Peyer's patch (tissue), 4 donors: Measurements from ENCODE around the gene CALR. TPM values are rescaled to one million over a fixed set of nuclear protein-coding genes. Genes with fewer than 3 reads are reported as not detected.

ENCODE experiments used
- DNase-seq, 3 donors: peaks; one replicate each; pipeline ENCODE4 v3.0.0-alpha.2; 2017 to 2019
- H3K27ac ChIP-seq, 4 donors: fragments of 200-600 bp; sonication (generic); one replicate each; pipeline ENCODE4 v1.5.1; 2016 to 2019
- H3K27me3 ChIP-seq, 2 donors: fragments of 200-600 bp; sonication (generic); one replicate each; pipeline ENCODE4 v1.5.1; 2019
- H3K36me3 ChIP-seq, 3 donors: fragments of 200-600 bp; sonication (generic); one replicate each; pipeline ENCODE4 v1.5.1; 2016 to 2019
- H3K4me1 ChIP-seq, 4 donors: fragments of 200-600 bp; sonication (generic); one replicate each; pipeline ENCODE4 v1.5.1; 2016 to 2019
- H3K4me3 ChIP-seq, 4 donors: fragments of 200-600 bp; sonication (generic); 1 replicate in 3 of 4; 2 replicates in 1 of 4; pipeline ENCODE4 v1.5.1; 2016 to 2019; ENCODE audit warnings: mild to moderate bottlenecking in 1 of 4
- H3K9me3 ChIP-seq, 4 donors: fragments of 200-600 bp; sonication (generic); one replicate each; pipeline ENCODE4 v1.5.1; 2016 to 2019; ENCODE audit warnings: mild to moderate bottlenecking in 1 of 4
- CTCF ChIP-seq, 6 experiments: fragments of 450-650 bp in 4 of 6; fragments of 200-600 bp in 2 of 6; sonication (generic) in 1 of 6; IDR thresholded peaks; one replicate each; pipeline ENCODE4 v1.5.1; 2017 to 2019; ENCODE audit warnings: antibody characterized with exemption in 6 of 6, mild to moderate bottlenecking in 3 of 6, moderate library complexity in 1 of 6
- POLR2A ChIP-seq, 2 donors: fragments of 450-650 bp; IDR thresholded peaks; one replicate each; pipeline ENCODE4 v1.5.1; 2017; ENCODE audit warnings: antibody characterized with exemption in 2 of 2, mild to moderate bottlenecking in 2 of 2, moderate library complexity in 2 of 2
- small RNA-seq, 2 donors: library from RNA; depleted of rRNA; stranded (forward); fragments of <200 nt; gene quantifications; one replicate each; pipeline ENCODE3, GENCODE V24; 2016
- total RNA-seq, 4 donors: library from RNA; depleted of rRNA; stranded (reverse); fragments of >200 nt; gene quantifications; one replicate each; pipeline ENCODE4 v1.1.0, GENCODE V29; 2016

CALR gene
- total RNA-seq, 4 donors from 2014 or later = 253 to 369 (median 359) TPM

- no peaks in the 10 kb centered on the region for H3K9me3 ChIP-seq
- H3K4me3 ChIP-seq = no peak overlapping the region
- H3K27me3 ChIP-seq = no peaks in the 10 kb centered on the region
- TF ChIP-seq CTCF (IDR thresholded peaks at IDR 0.05) (no peak), POLR2A (IDR thresholded peaks at IDR 0.05) (no peak)
- no peaks in the 10 kb centered on the region for H3K36me3 ChIP-seq
- H3K4me1 ChIP-seq = peaks cover 8 to 29% (median 15%) of the 10 kb centered on the region in 4 donors
- peak in 1 of 3 donors; percentile 43 for DNase-seq
- no peak overlapping the region for H3K27ac ChIP-seq
Observed at GRCh38 chr19:12987781-12988180, 49.4 kb downstream of the CALR start.

GRCh38 chr19:12990431-12990830 lies 52.0 kb downstream of the CALR start:
- no peak overlapping the region for H3K27ac ChIP-seq
- H3K36me3 ChIP-seq = no peaks in the 10 kb centered on the region
- H3K27me3 ChIP-seq = no peaks in the 10 kb centered on the region
- TF ChIP-seq POLR2A (IDR thresholded peaks at IDR 0.05) = no peak
- no peak for TF ChIP-seq CTCF (IDR thresholded peaks at IDR 0.05)
- H3K9me3 ChIP-seq = no peaks in the 10 kb centered on the region
- no peak overlapping the region for H3K4me3 ChIP-seq
- H3K4me1 ChIP-seq = peaks cover 0 to 11% (median 4%) of the 10 kb centered on the region in 4 donors
- no peak for DNase-seq

- no peak for DNase-seq
- peaks cover 0 to 7% (median 3%) of the 10 kb centered on the region in 4 donors for H3K4me1 ChIP-seq
- H3K36me3 ChIP-seq = no peaks in the 10 kb centered on the region
- no peak overlapping the region for H3K4me3 ChIP-seq
- no peak overlapping the region for H3K27ac ChIP-seq
- H3K27me3 ChIP-seq = no peaks in the 10 kb centered on the region
- TF ChIP-seq CTCF (IDR thresholded peaks at IDR 0.05) = no peak
- TF ChIP-seq POLR2A (IDR thresholded peaks at IDR 0.05) = no peak
- H3K9me3 ChIP-seq = no peaks in the 10 kb centered on the region
Observed at GRCh38 chr19:12990853-12991252, 52.4 kb downstream of the CALR start.

- Histone ChIP-seq H3K4me1 (peaks cover 0 to 4% (median 2%) of the 10 kb centered on the region in 4 donors), H3K9me3 (no peaks in the 10 kb centered on the region), H3K36me3 (no peaks in the 10 kb centered on the region), H3K27me3 (no peaks in the 10 kb centered on the region), H3K27ac (no peak overlapping the region), H3K4me3 (no peak overlapping the region)
- no peak for TF ChIP-seq POLR2A (IDR thresholded peaks at IDR 0.05)
- DNase-seq = peak in 1 of 3 donors; percentile 47
Observed at GRCh38 chr19:12991296-12991695, 52.9 kb downstream of the CALR start.

- Histone ChIP-seq H3K27me3 (no peaks in the 10 kb centered on the region), H3K4me3 (no peak overlapping the region), H3K27ac (no peak overlapping the region), H3K4me1 (peaks cover 0 to 14% (median 3%) of the 10 kb centered on the region in 4 donors), H3K36me3 (no peaks in the 10 kb centered on the region), H3K9me3 (no peaks in the 10 kb centered on the region)
- TF ChIP-seq CTCF (IDR thresholded peaks at IDR 0.05) = no peak
- no peak for TF ChIP-seq POLR2A (IDR thresholded peaks at IDR 0.05)
- DNase-seq = no peak
Observed at GRCh38 chr19:12992729-12993128, 54.3 kb downstream of the CALR start.

- H3K36me3 ChIP-seq = no peaks in the 10 kb centered on the region
- no peak overlapping the region for H3K27ac ChIP-seq
- peak in 1 of 3 donors; percentile 46 for DNase-seq
- peaks cover 0 to 14% (median 3%) of the 10 kb centered on the region in 4 donors for H3K4me1 ChIP-seq
- TF ChIP-seq POLR2A (IDR thresholded peaks at IDR 0.05) (no peak), CTCF (IDR thresholded peaks at IDR 0.05) (no peak)
- no peak overlapping the region for H3K4me3 ChIP-seq
- no peaks in the 10 kb centered on the region for H3K27me3 ChIP-seq
- no peaks in the 10 kb centered on the region for H3K9me3 ChIP-seq
Observed at GRCh38 chr19:12993562-12993961, 55.2 kb downstream of the CALR start.

Small RNAs within 50 kb of the gene (small RNA-seq; reads per million reads assigned to genes)
- gene MIR5695 (0 to 0.29 reads per million in 2 donors), gene MIR6515 (0 to 0.13 reads per million in 2 donors)

Other genes starting within 250 kb of the CALR start
- 1 to 10 TPM in 3 of 4 donors, not detected in 1; 6.3 to 9.9 (median 7.0) TPM for gene FBXW9, start 242.0 kb upstream of the CALR start, total RNA-seq
- 100 to 1,000 TPM in 3 of 4 donors, 10 to 100 TPM in 1; 39.1 to 131 (median 103) TPM for gene TNPO2, start 214.7 kb upstream of the CALR start, total RNA-seq
- 100 to 1,000 TPM; 134 to 297 (median 185) TPM for gene TRIR, start 203.9 kb upstream of the CALR start, total RNA-seq
- 10 to 100 TPM; 23.1 to 31.9 (median 30.5) TPM for gene GET3, start 201.1 kb upstream of the CALR start, total RNA-seq
- gene BEST2, start 186.8 kb upstream of the CALR start, total RNA-seq = 10 to 100 TPM in 3 of 4 donors, not detected in 1; 20.5 to 82.0 (median 40.6) TPM
- 100 to 1,000 TPM; 193 to 379 (median 285) TPM for gene HOOK2, start 163.1 kb upstream of the CALR start, total RNA-seq
- 100 to 1,000 TPM; 111 to 324 (median 152) TPM for gene JUNB, start 147.1 kb upstream of the CALR start, total RNA-seq
- 100 to 1,000 TPM; 150 to 461 (median 375) TPM for gene PRDX2, start 136.8 kb upstream of the CALR start, total RNA-seq
- not detected for gene THSD8, start 136.5 kb upstream of the CALR start, total RNA-seq
- 10 to 100 TPM in 2 of 4 donors, 1 to 10 TPM in 2; 5.9 to 24.8 (median 9.4) TPM for gene RNASEH2A, start 132.0 kb upstream of the CALR start, total RNA-seq
- gene RTBDN, start 104.0 kb upstream of the CALR start, total RNA-seq = not detected
- gene MAST1, start 100.1 kb upstream of the CALR start, total RNA-seq = under 1 TPM in 1 of 4 donors, not detected in 3; 0.27 TPM
- 10 to 100 TPM in 1 of 4 donors, 1 to 10 TPM in 3; 8.9 to 16.5 (median 9.4) TPM for gene DNASE2, start 57.2 kb upstream of the CALR start, total RNA-seq
- not detected for gene KLF1, start 51.4 kb upstream of the CALR start, total RNA-seq
- gene GCDH, start 47.4 kb upstream of the CALR start, total RNA-seq = 10 to 100 TPM; 25.2 to 44.4 (median 32.4) TPM
- not detected for gene SYCE2, start 19.3 kb upstream of the CALR start, total RNA-seq
- gene FARSA, start 4.9 kb upstream of the CALR start, total RNA-seq = 10 to 100 TPM; 35.4 to 54.5 (median 48.3) TPM
- 10 to 100 TPM; 54.1 to 86.5 (median 75.3) TPM for gene RAD23A, start 7.3 kb downstream of the CALR start, total RNA-seq
- gene GADD45GIP1, start 18.6 kb downstream of the CALR start, total RNA-seq = 10 to 100 TPM; 12.5 to 43.7 (median 15.6) TPM
- gene DAND5, start 31.0 kb downstream of the CALR start, total RNA-seq = 1 to 10 TPM in 1 of 4 donors, not detected in 3; 2.1 TPM
- gene NFIX, start 56.9 kb downstream of the CALR start, total RNA-seq = 10 to 100 TPM; 13.5 to 56.9 (median 40.0) TPM
- gene LYL1, start 164.2 kb downstream of the CALR start, total RNA-seq = 10 to 100 TPM in 1 of 4 donors, 1 to 10 TPM in 3; 1.2 to 21.5 (median 4.9) TPM
- gene TRMT1, start 178.1 kb downstream of the CALR start, total RNA-seq = 10 to 100 TPM; 27.1 to 71.8 (median 28.3) TPM
- gene NACC1, start 179.7 kb downstream of the CALR start, total RNA-seq = 10 to 100 TPM; 21.5 to 48.0 (median 37.1) TPM
- gene STX10, start 211.8 kb downstream of the CALR start, total RNA-seq = 100 to 1,000 TPM in 2 of 4 donors, 10 to 100 TPM in 2; 78.1 to 199 (median 107) TPM
- 100 to 1,000 TPM in 1 of 4 donors, 10 to 100 TPM in 3; 72.2 to 229 (median 85.6) TPM for gene IER2, start 211.8 kb downstream of the CALR start, total RNA-seq